CD4-positive, alpha-beta T cell (primary cell): Measurements from ENCODE around the gene INSYN2B. TPM values are rescaled to one million over a fixed set of nuclear protein-coding genes. Genes with fewer than 3 reads are reported as not detected.
"Not testable (repeated sequence)": the region's sequence is repeated elsewhere in the genome, so short reads cannot be mapped to it uniquely, and the experiment has no call there.

Experiments used
- ATAC-seq: fragments of 200-7000 bp; cut with Tn5 transposase; one replicate; pipeline ENCODE4 v1.10.0; 2022; ENCODE audit warnings: mild to moderate bottlenecking; ENCODE audit not compliant: poor library complexity
- CTCF ChIA-PET: fragments of 350-600 bp; sonication (Branson Sonifier 250); formaldehyde crosslinking; loops from one replicate; lab custom pipeline; 2021; ENCODE audit warnings: antibody characterized with exemption, inconsistent platforms; lab: Charles Lee
- POLR2A ChIA-PET: fragments of 350-600 bp; sonication (Branson Sonifier 250); formaldehyde crosslinking; loops from one replicate; lab custom pipeline; 2021; ENCODE audit warnings: antibody characterized with exemption, inconsistent platforms; lab: Charles Lee
- DNase-seq, 14 experiments: peaks; one replicate each; pipeline ENCODE4 v3.0.0-alpha.2; 2013 to 2020; ENCODE audit warnings: mixed read lengths in 2 of 14
- H3K27ac ChIP-seq, 2 donors: one replicate each; pipeline versions ENCODE4 v1.5.1 to v1.7.0; 2013; ENCODE audit warnings: low read length in 2 of 2, low read depth in 1 of 2, mild to moderate bottlenecking in 1 of 2
- H3K27me3 ChIP-seq, 2 experiments: 1 replicate in 1 of 2; 2 replicates in 1 of 2; pipeline versions ENCODE4 v1.6.1 to v1.7.0; 2013; ENCODE audit warnings: low read length in 2 of 2, control low read depth in 1 of 2, mild to moderate bottlenecking in 1 of 2, moderate library complexity in 1 of 2; ENCODE audit not compliant: insufficient read depth in 2 of 2, control insufficient read depth in 1 of 2
- H3K36me3 ChIP-seq: one replicate; pipeline ENCODE4 v1.6.1; 2013; ENCODE audit warnings: low read length, control low read depth; ENCODE audit not compliant: insufficient read depth
- H3K4me1 ChIP-seq: one replicate; pipeline ENCODE4 v1.6.1; 2013; ENCODE audit warnings: low read length, control low read depth; ENCODE audit not compliant: insufficient read depth
- H3K4me3 ChIP-seq: one replicate; pipeline ENCODE4 v1.5.1; 2013; ENCODE audit warnings: mild to moderate bottlenecking, low read length, moderate library complexity
- H3K9me3 ChIP-seq, 2 experiments: 1 replicate in 1 of 2; 2 replicates in 1 of 2; pipeline versions ENCODE4 v1.6.1 to v1.7.0; 2013; ENCODE audit warnings: low read length in 2 of 2, mild to moderate bottlenecking in 2 of 2, control low read depth in 1 of 2, moderate library complexity in 1 of 2; ENCODE audit not compliant: control insufficient read depth in 1 of 2, insufficient read depth in 1 of 2
- H3K27ac Mint-ChIP-seq: one replicate; pipeline ENCODE4 v1.8.0; 2020; ENCODE audit warnings: mixed read lengths
- H3K27me3 Mint-ChIP-seq: one replicate; pipeline ENCODE4 v1.8.0; 2021; ENCODE audit warnings: mixed read lengths
- H3K36me3 Mint-ChIP-seq: one replicate; pipeline ENCODE4 v1.8.0; 2021; ENCODE audit warnings: low read depth, mixed read lengths
- H3K4me1 Mint-ChIP-seq: one replicate; pipeline ENCODE4 v1.8.0; 2021; ENCODE audit warnings: low read depth, mixed read lengths
- H3K4me3 Mint-ChIP-seq: one replicate; pipeline ENCODE4 v1.8.0; 2020; ENCODE audit warnings: mild to moderate bottlenecking, mixed read lengths
- H3K9me3 Mint-ChIP-seq: one replicate; pipeline ENCODE4 v1.8.0; 2020; ENCODE audit warnings: mixed read lengths
- CTCF ChIP-seq: fragments of 200-600 bp; IDR thresholded peaks from one replicate; pipeline ENCODE4 v1.8.0; 2022; ENCODE audit warnings: antibody characterized with exemption, mild to moderate bottlenecking
- intact Hi-C, 2 experiments: fragments of 100-400 bp; cut with DNase I in 1 of 2; cut with micrococcal nuclease in 1 of 2; formaldehyde crosslinking; loops; one replicate each; pipeline versions ENCODE4 v1.15.1 to v1.9.0; 2023 to 2025; cut with DNase I, micrococcal nuclease
- total RNA-seq, 174 experiments: library from RNA in 2 of 174; stranded (reverse) in 2 of 174; gene quantifications; one replicate each; pipeline ENCODE4 v1.2.3 and lab custom pipeline; 2021 to 2026

INSYN2B gene
- total RNA-seq, 2 experiments from 2014 or later, result not detected

GRCh38 chr5:169956126-169956525 is 24.2 kb downstream of the INSYN2B start:
- ATAC-seq (no peak), DNase-seq (no peak)
- Mint-ChIP-seq H3K4me1 (no peaks in the 10 kb centered on the region), H3K9me3 (no peaks in the 10 kb centered on the region), H3K27ac (no peak overlapping the region), H3K27me3 (no peaks in the 10 kb centered on the region), H3K4me3 (no peak overlapping the region), H3K36me3 (peaks cover 37% of the 10 kb centered on the region)
- H3K9me3 ChIP-seq, result no peaks in the 10 kb centered on the region
- ChIA-PET CTCF (interaction anchor here (0.7 kb wide), 1 partner anchor 44 kb away, joined by 3 read pairs; no protein-coding TSS in a partner anchor), POLR2A (no interaction called here)
- H3K4me1 ChIP-seq, result no peaks in the 10 kb centered on the region
- intact Hi-C loops, result no loop called here
- no peak overlapping the region for H3K27ac ChIP-seq
- peaks cover 29% of the 10 kb centered on the region for H3K36me3 ChIP-seq
- H3K4me3 ChIP-seq, result no peak overlapping the region
- no peaks in the 10 kb centered on the region for H3K27me3 ChIP-seq
- TF ChIP-seq CTCF, result no peak

- Histone ChIP-seq H3K4me1 (no peaks in the 10 kb centered on the region), H3K36me3 (peaks cover 35% of the 10 kb centered on the region), H3K9me3 (no peaks in the 10 kb centered on the region), H3K27me3 (no peaks in the 10 kb centered on the region), H3K4me3 (no peak overlapping the region), H3K27ac (no peak overlapping the region)
- Mint-ChIP-seq H3K4me1 (no peaks in the 10 kb centered on the region), H3K27ac (no peak overlapping the region), H3K9me3 (no peaks in the 10 kb centered on the region), H3K27me3 (no peaks in the 10 kb centered on the region), H3K4me3 (no peak overlapping the region), H3K36me3 (peaks cover 43% of the 10 kb centered on the region)
- TF ChIP-seq CTCF, result no peak
- no peak for ATAC-seq
- CTCF ChIA-PET, result no interaction called here
- DNase-seq, result no peak
- POLR2A ChIA-PET, result no interaction called here
- intact Hi-C loops, result no loop called here
Observed at GRCh38 chr5:169954786-169955185, 25.5 kb downstream of the INSYN2B start.

GRCh38 chr5:169953196-169953595 is 27.1 kb downstream of the INSYN2B start:
- H3K9me3 Mint-ChIP-seq, H3K4me1 Mint-ChIP-seq, H3K4me1 ChIP-seq, ATAC-seq, H3K4me3 Mint-ChIP-seq, H3K4me3 ChIP-seq, H3K27me3 Mint-ChIP-seq, POLR2A ChIA-PET, H3K27ac ChIP-seq, H3K27me3 ChIP-seq, intact Hi-C loops, CTCF ChIA-PET, H3K9me3 ChIP-seq, H3K27ac Mint-ChIP-seq: not testable (repeated sequence)
- H3K36me3 Mint-ChIP-seq, result peaks cover 57% of the 10 kb centered on the region
- H3K36me3 ChIP-seq, result peaks cover 37% of the 10 kb centered on the region
- DNase-seq, result peak in 2 of 14 experiments; percentile 6 to 22

GRCh38 chr5:169950333-169950732 is 30.0 kb downstream of the INSYN2B start:
- H3K27ac Mint-ChIP-seq, result no peak overlapping the region
- H3K4me1 ChIP-seq, result no peaks in the 10 kb centered on the region
- H3K27me3 Mint-ChIP-seq, result no peaks in the 10 kb centered on the region
- no peak overlapping the region for H3K4me3 Mint-ChIP-seq
- intact Hi-C loops, result no loop called here
- TF ChIP-seq CTCF, result no peak
- peaks cover 59% of the 10 kb centered on the region for H3K36me3 Mint-ChIP-seq
- no peak for DNase-seq
- H3K36me3 ChIP-seq, result peaks cover 42% of the 10 kb centered on the region
- H3K4me1 Mint-ChIP-seq, result no peaks in the 10 kb centered on the region
- ChIA-PET CTCF (no interaction called here), POLR2A (no interaction called here)
- no peaks in the 10 kb centered on the region for H3K9me3 Mint-ChIP-seq
- H3K9me3 ChIP-seq, result peaks cover 0 to 4% of the 10 kb centered on the region in 2 experiments
- H3K27ac ChIP-seq, result no peak overlapping the region
- no peak for ATAC-seq
- no peak overlapping the region for H3K4me3 ChIP-seq
- no peaks in the 10 kb centered on the region for H3K27me3 ChIP-seq
